Adipose tissue (tissue), 3 donors: ENCODE measurements around the gene TRAF1. TPM values are rescaled to one million over a fixed set of nuclear protein-coding genes. Genes with fewer than 3 reads are reported as not detected.
A peak's percentile ranks its signal among the peaks of the same experiment; 100 is the strongest.

ENCODE experiments used
- H3K27ac ChIP-seq: one replicate; pipeline ENCODE4 v1.5.1; 2013; ENCODE audit warnings: low read depth, low read length
- WGBS, 3 donors: extraction: QIAGEN DNeasy Blood & Tissue Kit; methylation state at CpG; one replicate each; pipeline ENCODE4 v1.1.7; 2013; 5-methylcytosine and 5-hydroxymethylcytosine counted together
- polyA plus RNA-seq, 3 donors: library from polyadenylated mRNA; stranded (reverse); fragments of 200-250 nt; gene quantifications; one replicate each; pipeline ENCODE4 v1.2.3, GENCODE V29; 2013
- donor health status: healthy with polysubstance abuse.
- donor health status: Bipolar disorder and iron deficiency.
- donor health status: healthy.

Gene TRAF1
- polyA plus RNA-seq, 3 donors, result 2.4 to 5.3 (median 4.0) TPM

DNA sequence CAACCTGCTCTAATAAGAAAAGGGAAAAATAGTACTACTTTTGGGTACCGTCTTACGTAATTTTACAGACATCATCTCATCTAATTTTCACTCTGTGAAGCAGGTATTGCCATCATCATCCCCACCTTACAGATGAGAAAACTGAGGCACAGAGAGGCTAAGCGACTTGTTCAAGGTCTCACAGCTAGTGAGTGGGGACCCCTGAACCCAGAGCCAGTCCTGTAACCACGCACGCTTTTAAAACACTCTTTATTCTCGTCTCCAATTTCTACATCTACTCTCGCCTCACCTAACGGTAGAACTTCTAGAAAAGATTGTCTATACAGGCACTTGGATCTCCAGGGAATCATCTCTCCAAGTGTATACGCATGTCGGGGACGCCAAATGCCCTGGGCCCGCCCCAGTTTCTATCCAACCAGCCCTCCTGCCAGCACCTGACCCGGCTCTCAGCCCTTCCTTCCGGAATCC is 1.5 kb upstream of the TRAF1 start:
- H3K27ac ChIP-seq, result no peak overlapping the region
- WGBS, 3 donors, result 35 to 43% (median 37%) methylated on average over 14 of the region's 14 CpGs

GRCh38 chr9:120927269-120928014 is 846 bp upstream of the TRAF1 start:
- WGBS, 3 donors, result 55 to 74% (median 73%) methylated on average over 8 of the region's 8 CpGs
- H3K27ac ChIP-seq, result no peak overlapping the region

DNA sequence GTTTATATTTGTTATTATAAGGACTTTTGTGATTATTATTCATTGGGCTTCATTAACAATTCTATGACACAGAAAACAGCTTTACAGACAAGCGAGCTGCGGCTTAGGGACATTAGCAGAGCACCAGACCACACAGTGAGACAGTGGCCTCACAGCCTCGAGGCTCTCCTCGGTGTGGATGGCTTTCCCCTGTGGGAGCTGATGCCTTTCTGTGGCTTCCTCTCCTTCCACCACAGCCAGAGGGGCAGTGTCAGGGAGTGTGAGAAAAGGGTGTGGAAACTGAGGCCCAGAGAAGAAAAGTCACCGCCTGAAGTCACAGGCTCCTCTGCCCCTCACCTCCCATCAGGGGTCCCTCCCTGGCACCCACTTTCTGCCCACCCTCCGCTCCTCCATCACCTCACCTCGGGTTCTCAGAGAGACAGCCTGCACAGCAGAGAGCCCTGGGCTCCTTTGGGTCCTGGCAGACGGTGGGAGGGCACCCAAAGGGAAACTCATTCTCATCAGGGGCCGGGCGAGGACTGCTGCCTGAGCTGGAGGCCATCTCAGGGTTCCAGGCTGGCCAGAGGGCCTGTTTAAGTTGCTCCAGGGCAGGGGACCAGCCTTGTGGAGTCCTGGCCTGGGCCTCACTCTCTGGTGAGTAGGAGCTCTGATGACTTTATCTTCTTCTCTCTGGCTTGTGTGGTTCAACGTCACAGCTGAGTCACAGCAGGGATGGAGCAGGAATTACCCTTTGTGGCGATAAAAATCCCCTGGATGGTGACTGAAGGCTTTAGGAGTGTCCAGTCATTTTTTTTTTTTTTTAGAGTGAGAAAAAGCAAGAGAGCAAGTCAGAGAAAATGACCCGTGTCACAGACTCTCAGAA is 830 bp downstream of the TRAF1 start:
- H3K27ac ChIP-seq, result no peak overlapping the region
- 67 to 78% (median 68%) methylated on average over 13 of the region's 13 CpGs for WGBS, 3 donors

DNA sequence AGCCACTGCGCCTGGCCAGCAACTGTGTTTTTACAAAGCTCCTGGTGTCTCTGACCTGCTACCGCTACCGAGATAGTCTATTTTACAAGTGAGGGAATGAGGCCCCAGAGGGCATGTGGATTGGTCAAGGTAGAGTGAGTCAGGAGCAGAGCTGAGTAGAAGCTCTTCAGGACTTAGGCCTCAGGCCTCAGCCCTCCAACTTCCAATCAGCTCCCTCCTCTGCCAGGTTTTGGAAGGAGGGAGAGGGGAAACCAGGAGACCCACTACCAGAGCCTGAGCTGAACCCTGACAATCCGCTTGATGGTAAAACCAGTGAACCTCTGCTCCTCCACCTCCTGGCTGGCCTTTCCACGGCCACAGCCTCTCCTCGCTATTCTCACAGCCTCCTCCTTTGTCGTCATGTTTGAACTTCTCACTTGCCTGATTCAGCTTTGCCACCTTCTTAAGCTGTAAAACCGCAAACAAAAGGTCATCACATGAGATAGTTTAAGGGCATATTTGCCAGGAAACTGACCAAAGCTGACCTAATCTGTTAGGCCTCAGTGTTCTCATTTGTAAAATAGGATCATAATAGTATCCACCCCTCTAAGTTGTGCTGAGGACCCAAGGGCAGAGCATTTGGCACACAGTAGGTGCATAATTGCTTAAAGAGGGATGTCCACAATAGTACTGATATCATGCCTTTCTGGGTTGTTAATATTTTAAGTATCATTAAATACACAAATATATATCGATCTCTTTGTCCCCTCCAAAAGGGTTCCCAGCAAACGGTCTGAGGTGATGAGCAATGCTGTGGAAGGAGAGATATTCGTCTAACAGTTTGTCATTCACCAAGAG is 1.7 kb downstream of the TRAF1 start:
- 83 to 90% (median 84%) methylated on average over 11 of the region's 11 CpGs for WGBS, 3 donors

GRCh38 chr9:120923620-120924328 is 2.8 kb downstream of the TRAF1 start:
- no peak overlapping the region for H3K27ac ChIP-seq
- 93 to 94% (median 94%) methylated on average over 11 of the region's 11 CpGs for WGBS, 3 donors

More for the DNA sequence above, 1.7 kb downstream of the TRAF1 start:
- no peak overlapping the region for H3K27ac ChIP-seq

- WGBS, 3 donors, result 72 to 84% (median 78%) methylated on average over 7 of the region's 7 CpGs
- H3K27ac ChIP-seq, result no peak overlapping the region
Measured at GRCh38 chr9:120922404-120923195, 4.0 kb downstream of the TRAF1 start.

DNA sequence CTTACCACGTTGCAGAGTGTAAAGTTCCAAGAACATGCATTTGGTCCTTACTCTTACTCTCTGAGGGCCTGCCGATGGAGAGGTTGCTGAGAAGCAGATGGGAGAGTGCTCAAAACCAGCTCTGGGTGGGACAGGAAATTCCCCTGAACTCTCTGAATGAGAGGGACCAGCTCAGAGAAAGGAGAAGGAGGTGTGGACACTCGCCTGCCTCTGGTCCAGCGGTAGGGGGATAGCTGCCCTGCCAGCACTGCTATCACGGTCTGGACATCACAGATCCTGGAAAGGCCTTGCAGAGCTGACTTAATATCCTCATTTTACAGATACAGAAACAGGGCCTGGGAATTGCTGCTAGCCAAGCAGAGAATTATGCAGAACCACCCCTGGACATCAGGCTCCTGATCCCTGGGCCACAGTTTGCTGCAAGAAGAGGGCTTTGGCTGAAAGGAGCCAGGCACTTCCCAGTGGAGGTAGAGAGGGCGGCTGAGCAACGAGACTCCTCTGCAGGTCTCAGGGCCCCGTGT is 4.9 kb downstream of the TRAF1 start:
- H3K27ac ChIP-seq, result no peak overlapping the region
- WGBS, 3 donors, result 59 to 75% (median 65%) methylated on average over 8 of the region's 8 CpGs

DNA sequence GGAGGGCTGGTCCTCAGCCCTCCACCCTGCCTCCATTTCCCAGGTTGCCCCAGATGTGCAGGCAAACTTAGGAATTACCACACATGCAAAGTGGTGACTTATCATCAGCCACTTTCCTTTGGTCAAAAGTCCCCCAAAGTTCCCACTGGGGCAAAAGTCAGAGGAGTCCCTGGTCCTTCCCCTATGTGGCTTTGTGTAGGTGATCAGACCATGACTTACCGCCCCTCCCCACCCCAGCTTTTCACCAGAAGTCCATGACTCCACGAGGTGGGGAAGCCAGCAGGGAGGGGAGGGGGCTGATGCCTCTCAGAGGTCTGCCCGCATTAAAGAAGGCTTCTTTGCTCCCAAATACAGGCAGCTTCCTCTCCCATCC is 5.8 kb downstream of the TRAF1 start:
- H3K27ac ChIP-seq, result peak overlapping the region; percentile 40
- 69 to 79% (median 70%) methylated on average over 3 of the region's 3 CpGs for WGBS, 3 donors

GRCh38 chr9:120919843-120920805 is 6.5 kb downstream of the TRAF1 start:
- 86 to 92% (median 87%) methylated on average over 6 of the region's 6 CpGs for WGBS, 3 donors
- H3K27ac ChIP-seq, result peak overlapping the region; percentile 40

DNA sequence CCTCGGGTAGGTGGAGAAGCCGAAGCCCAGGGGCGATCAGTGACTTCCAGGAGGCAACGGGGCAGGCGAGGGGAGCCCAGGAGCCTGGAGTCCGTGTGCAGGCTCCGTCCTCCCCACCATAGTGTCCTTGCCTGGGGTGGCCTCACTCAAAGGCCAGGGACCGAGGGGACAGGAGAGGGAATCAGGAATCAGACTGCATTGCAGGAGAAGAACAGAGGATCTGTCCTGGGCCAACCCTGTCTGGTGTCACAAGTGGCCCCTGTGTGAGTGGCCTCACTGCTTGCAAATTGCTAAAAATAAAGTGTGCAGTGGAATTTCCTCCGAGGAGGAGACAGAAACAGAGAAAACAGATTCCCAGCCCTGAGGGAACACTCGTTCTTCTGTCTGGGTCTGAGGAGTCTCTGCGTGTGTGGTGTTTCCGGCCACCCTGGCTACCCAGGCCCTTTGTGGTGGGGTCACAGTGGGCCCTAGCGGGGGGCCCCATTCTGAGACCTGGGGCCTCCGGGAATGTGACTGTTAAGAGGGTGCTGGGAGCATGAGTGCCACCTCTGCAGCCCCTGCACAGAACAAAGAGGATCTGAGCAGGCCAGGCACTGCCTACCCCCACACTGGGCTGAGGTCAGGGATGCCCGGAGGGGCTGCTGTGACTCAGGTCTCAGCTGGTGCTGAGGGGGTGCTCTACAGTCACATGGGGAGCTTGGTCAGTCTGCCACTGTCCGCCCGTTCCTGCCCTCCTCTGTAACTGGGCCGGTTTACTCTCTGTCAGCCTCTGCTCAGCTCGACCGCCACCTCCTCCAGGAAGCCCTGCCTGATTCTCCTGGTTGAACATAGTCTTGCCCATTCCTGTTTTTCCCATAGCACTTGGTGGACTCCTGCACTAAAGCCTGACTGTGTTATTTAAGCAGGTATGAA is 7.4 kb downstream of the TRAF1 start:
- 73 to 86% (median 78%) methylated on average over 20 of the region's 20 CpGs for WGBS, 3 donors

GRCh38 chr9:120917929-120918762 is 8.4 kb downstream of the TRAF1 start:
- H3K27ac ChIP-seq, result no peak overlapping the region
- 95% methylated on average over 4 of the region's 4 CpGs for WGBS, 3 donors

More for the DNA sequence above, 7.4 kb downstream of the TRAF1 start:
- peak overlapping the region; percentile 21 for H3K27ac ChIP-seq

DNA sequence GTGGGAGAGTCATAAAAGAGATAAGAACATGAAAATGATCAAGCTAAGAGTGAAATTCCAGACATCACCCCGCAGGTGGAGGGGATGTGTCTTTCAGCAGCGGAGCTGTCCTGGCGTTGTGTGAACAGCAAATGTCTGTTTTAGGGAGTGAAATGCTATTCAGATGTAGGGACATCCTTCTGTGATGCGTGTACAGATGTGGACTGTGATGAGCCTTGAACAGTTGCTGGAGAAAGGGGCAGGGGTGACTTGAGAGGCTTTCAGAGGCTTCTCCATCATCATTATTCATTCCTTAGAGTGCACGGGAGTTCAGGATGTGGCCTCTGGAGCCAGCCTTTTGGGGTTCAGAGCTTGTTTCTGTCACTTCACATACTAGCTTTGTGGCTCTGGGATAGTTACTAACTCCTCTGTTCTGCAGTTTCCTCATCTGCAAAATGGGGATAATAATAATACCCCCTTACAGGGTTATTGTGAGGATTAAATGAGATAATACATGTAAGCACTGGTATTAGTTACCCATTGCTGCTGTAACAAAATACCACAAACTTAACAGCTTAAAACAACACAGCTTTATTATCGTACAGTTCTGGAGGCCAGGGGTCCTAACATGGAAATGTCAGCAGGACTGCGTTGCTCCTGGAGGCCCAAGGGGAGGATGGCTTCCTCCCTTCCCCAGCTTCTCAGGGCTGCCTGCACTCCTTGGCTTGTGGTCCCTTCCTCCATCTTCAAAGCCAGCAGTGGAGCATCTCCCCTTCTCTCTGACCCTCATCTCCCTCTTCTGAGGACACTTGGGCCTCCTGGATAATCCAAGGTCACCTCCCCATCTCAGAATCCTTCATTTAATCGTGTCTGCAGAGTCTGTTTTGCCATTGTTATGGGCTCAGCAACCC is 9.4 kb downstream of the TRAF1 start:
- 91 to 95% (median 94%) methylated on average over 8 of the region's 8 CpGs for WGBS, 3 donors
- no peak overlapping the region for H3K27ac ChIP-seq

- 38 to 48% (median 45%) methylated on average over 3 of the region's 3 CpGs for WGBS, 3 donors
Measured at GRCh38 chr9:120916588-120916987, 10.0 kb downstream of the TRAF1 start.

More at GRCh38 chr9:120916588-120916987, 10.0 kb downstream of the TRAF1 start:
- no peak overlapping the region for H3K27ac ChIP-seq
